ENCODE measurements around the gene EIPR1. TPM values are rescaled to one million over a fixed set of nuclear protein-coding genes. Genes with fewer than 3 reads are reported as not detected.

Gene EIPR1
- total RNA-seq, 1 donor from 2014 or later = 35.9 TPM

- DNase-seq (ENCODE audit: low spot score) = peak; percentile 86
- TF ChIP-seq CTCF (IDR thresholded peaks at IDR 0.05; ENCODE audit: unreplicated experiment) = peak; percentile 99
- peaks cover 33% of the 10 kb centered on the region for H3K36me3 Mint-ChIP-seq (ENCODE audit: low read depth, unreplicated experiment)
Measured at GRCh38 chr2:3423492-3424170, 46.0 kb upstream of the EIPR1 start.

GRCh38 chr2:3422161-3422779 lies 44.7 kb upstream of the EIPR1 start:
- H3K4me3 Mint-ChIP-seq (ENCODE audit: unreplicated experiment) = peak overlapping the region; percentile 34
- H3K4me1 Mint-ChIP-seq (ENCODE audit: unreplicated experiment) = peaks cover 6% of the 10 kb centered on the region
- H3K36me3 Mint-ChIP-seq (ENCODE audit: low read depth, unreplicated experiment) = peaks cover 38% of the 10 kb centered on the region
- H3K27me3 Mint-ChIP-seq (ENCODE audit: unreplicated experiment) = peaks cover 2% of the 10 kb centered on the region
- DNase-seq (ENCODE audit: low spot score) = no peak
- H3K27ac Mint-ChIP-seq (ENCODE audit: unreplicated experiment) = no peak overlapping the region
- no peaks in the 10 kb centered on the region for H3K9me3 Mint-ChIP-seq (ENCODE audit: unreplicated experiment)
- no peak for TF ChIP-seq CTCF (IDR thresholded peaks at IDR 0.05; ENCODE audit: unreplicated experiment)

More at GRCh38 chr2:3423492-3424170, 46.0 kb upstream of the EIPR1 start:
- H3K27ac Mint-ChIP-seq (ENCODE audit: unreplicated experiment) = peak overlapping the region; percentile 46
- no peaks in the 10 kb centered on the region for H3K9me3 Mint-ChIP-seq (ENCODE audit: unreplicated experiment)
- H3K4me3 Mint-ChIP-seq (ENCODE audit: unreplicated experiment) = no peak overlapping the region
- H3K27me3 Mint-ChIP-seq (ENCODE audit: unreplicated experiment) = no peaks in the 10 kb centered on the region
- H3K4me1 Mint-ChIP-seq (ENCODE audit: unreplicated experiment) = peaks cover 6% of the 10 kb centered on the region

DNA sequence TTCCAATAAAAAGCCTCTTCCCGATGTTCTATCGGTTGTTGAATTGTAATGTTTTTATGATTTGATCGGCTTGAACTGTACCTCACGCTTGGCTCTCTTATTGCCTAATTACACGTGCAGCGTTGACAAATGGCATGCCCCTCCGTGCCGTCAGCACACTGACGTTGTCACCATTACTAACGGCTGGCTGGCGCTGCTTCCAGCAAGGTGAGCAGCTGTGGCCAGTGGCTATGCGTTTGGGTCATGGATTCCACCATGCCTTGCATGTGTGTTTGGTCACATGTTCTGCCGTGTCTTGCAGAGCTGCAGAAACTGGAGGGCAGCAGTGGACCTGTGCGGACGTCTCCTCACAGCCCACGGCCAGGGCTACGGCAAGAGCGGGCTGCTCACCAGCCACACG lies 44.0 kb upstream of the EIPR1 start:
- Mint-ChIP-seq H3K27me3 (ENCODE audit: unreplicated experiment) (peaks cover 3% of the 10 kb centered on the region), H3K4me3 (ENCODE audit: unreplicated experiment) (no peak overlapping the region), H3K9me3 (ENCODE audit: unreplicated experiment) (no peaks in the 10 kb centered on the region), H3K4me1 (ENCODE audit: unreplicated experiment) (peaks cover 6% of the 10 kb centered on the region), H3K27ac (ENCODE audit: unreplicated experiment) (no peak overlapping the region), H3K36me3 (ENCODE audit: low read depth, unreplicated experiment) (peaks cover 36% of the 10 kb centered on the region)
- no peak for TF ChIP-seq CTCF (IDR thresholded peaks at IDR 0.05; ENCODE audit: unreplicated experiment)
- no peak for DNase-seq (ENCODE audit: low spot score)

GRCh38 chr2:3420769-3421397 lies 43.3 kb upstream of the EIPR1 start:
- Mint-ChIP-seq H3K36me3 (ENCODE audit: low read depth, unreplicated experiment) (peaks cover 36% of the 10 kb centered on the region), H3K9me3 (ENCODE audit: unreplicated experiment) (no peaks in the 10 kb centered on the region), H3K27ac (ENCODE audit: unreplicated experiment) (no peak overlapping the region), H3K4me1 (ENCODE audit: unreplicated experiment) (peaks cover 6% of the 10 kb centered on the region), H3K27me3 (ENCODE audit: unreplicated experiment) (peaks cover 3% of the 10 kb centered on the region), H3K4me3 (ENCODE audit: unreplicated experiment) (no peak overlapping the region)
- TF ChIP-seq CTCF (IDR thresholded peaks at IDR 0.05; ENCODE audit: unreplicated experiment) = no peak
- no peak for DNase-seq (ENCODE audit: low spot score)

All from endothelial cell (in vitro differentiated cells).